ENCODE data around the gene ZNF18. TPM values are rescaled to one million over a fixed set of nuclear protein-coding genes. Genes with fewer than 3 reads are reported as not detected.
A peak's percentile ranks its signal among the peaks of the same experiment; 100 is the strongest.

ZNF18 gene
- total RNA-seq, result 10 to 100 TPM in 1 of 4 donors, 1 to 10 TPM in 3; 4.7 to 10.5 (median 7.5) TPM

GRCh38 chr17:11997147-11997971 lies at the start of gene ZNF18:
ZNF18 (minus strand) TSS chr17:11997475; CDS start chr17:11992829, 4,646 bp downstream.
- H3K4me1 ChIP-seq, result peaks cover 4 to 22% (median 6%) of the 10 kb centered on the region in 3 donors
- no peaks in the 10 kb centered on the region for H3K27me3 ChIP-seq
- TF ChIP-seq, protein P1, sequence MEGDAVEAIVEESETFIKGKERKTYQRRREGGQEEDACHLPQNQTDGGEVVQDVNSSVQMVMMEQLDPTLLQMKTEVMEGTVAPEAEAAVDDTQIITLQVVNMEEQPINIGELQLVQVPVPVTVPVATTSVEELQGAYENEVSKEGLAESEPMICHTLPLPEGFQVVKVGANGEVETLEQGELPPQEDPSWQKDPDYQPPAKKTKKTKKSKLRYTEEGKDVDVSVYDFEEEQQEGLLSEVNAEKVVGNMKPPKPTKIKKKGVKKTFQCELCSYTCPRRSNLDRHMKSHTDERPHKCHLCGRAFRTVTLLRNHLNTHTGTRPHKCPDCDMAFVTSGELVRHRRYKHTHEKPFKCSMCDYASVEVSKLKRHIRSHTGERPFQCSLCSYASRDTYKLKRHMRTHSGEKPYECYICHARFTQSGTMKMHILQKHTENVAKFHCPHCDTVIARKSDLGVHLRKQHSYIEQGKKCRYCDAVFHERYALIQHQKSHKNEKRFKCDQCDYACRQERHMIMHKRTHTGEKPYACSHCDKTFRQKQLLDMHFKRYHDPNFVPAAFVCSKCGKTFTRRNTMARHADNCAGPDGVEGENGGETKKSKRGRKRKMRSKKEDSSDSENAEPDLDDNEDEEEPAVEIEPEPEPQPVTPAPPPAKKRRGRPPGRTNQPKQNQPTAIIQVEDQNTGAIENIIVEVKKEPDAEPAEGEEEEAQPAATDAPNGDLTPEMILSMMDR (IDR thresholded peaks at IDR 0.05), result peak in 1 of 6 experiments; percentile 18
- peak in 3 of 4 donors; percentile 94 to 100 (median 98) for TF ChIP-seq POLR2A (IDR thresholded peaks at IDR 0.05)
- DNase-seq, result peak; percentile 70
- peaks cover 0 to 5% (median 3%) of the 10 kb centered on the region in 3 donors for H3K36me3 ChIP-seq
- peak within 1 kb of the TSS; percentile 81 to 98 (median 96) for H3K4me3 ChIP-seq
- peak within 1 kb of the TSS; percentile 95 to 97 (median 96) for H3K27ac ChIP-seq
- intact Hi-C loops (cut with DNase I), result no loop called here
- 2 to 3% methylated on average over 15 to 23 of the region's 74 CpGs for WGBS, 2 donors
- H3K9me3 ChIP-seq, result no peaks in the 10 kb centered on the region

GRCh38 chr17:12046786-12047185 lies 49.5 kb upstream of the ZNF18 start:
- H3K27ac ChIP-seq, result no peak overlapping the region
- no peak for DNase-seq
- peaks cover 0 to 66% (median 9%) of the 10 kb centered on the region in 3 donors for H3K4me1 ChIP-seq
- H3K36me3 ChIP-seq, result no peaks in the 10 kb centered on the region
- no peak for TF ChIP-seq POLR2A (IDR thresholded peaks at IDR 0.05)
- TF ChIP-seq, protein P1 (IDR thresholded peaks at IDR 0.05), result no peak
- 60 to 64% methylated on average over 2 of the region's 2 CpGs for WGBS, 2 donors
- H3K9me3 ChIP-seq, result no peaks in the 10 kb centered on the region
- intact Hi-C loops (cut with DNase I), result no loop called here
- H3K27me3 ChIP-seq, result no peaks in the 10 kb centered on the region
- no peak overlapping the region for H3K4me3 ChIP-seq

- Histone ChIP-seq H3K4me3 (no peak overlapping the region), H3K27ac (no peak overlapping the region), H3K9me3 (no peaks in the 10 kb centered on the region), H3K4me1 (peaks cover 0 to 68% (median 20%) of the 10 kb centered on the region in 3 donors), H3K27me3 (no peaks in the 10 kb centered on the region), H3K36me3 (no peaks in the 10 kb centered on the region)
- WGBS, 2 donors, result 91 to 92% methylated on average over 6 of the region's 6 CpGs
- no peak for TF ChIP-seq POLR2A (IDR thresholded peaks at IDR 0.05)
- TF ChIP-seq, protein P1 (IDR thresholded peaks at IDR 0.05), result no peak
- no peak for DNase-seq
- intact Hi-C loops (cut with DNase I), result no loop called here
These were observed 46.4 kb upstream of the ZNF18 start for GRCh38 chr17:12043702-12044101.

DNA sequence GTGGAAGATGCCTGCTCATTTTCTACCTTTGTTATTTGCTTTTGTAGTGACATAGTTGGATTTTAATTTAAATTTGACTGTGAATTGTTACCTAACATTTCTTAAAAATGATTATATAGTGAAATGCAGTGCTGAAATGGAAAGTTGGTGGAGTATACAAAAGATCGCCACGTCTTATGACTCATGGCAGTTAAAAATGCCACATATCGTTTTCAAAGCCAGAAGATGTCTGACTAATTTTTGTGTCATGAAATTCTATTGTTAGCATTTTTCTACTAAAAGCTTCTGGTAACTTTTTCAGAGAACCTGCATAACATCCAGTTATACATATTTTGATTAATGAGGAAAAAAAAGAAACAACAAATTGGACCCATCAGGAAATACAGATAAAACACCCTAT lies 44.0 kb upstream of the ZNF18 start:
- TF ChIP-seq POLR2A (IDR thresholded peaks at IDR 0.05), result no peak
- TF ChIP-seq, protein P1 (IDR thresholded peaks at IDR 0.05), result no peak
- Histone ChIP-seq H3K4me3 (no peak overlapping the region), H3K9me3 (no peaks in the 10 kb centered on the region), H3K4me1 (peaks cover 0 to 47% (median 18%) of the 10 kb centered on the region in 3 donors), H3K36me3 (no peaks in the 10 kb centered on the region), H3K27ac (no peak overlapping the region), H3K27me3 (no peaks in the 10 kb centered on the region)
- intact Hi-C loops (cut with DNase I), result no loop called here
- WGBS, 2 donors, result 13 to 17% methylated on average over 3 of the region's 3 CpGs
- no peak for DNase-seq

DNA sequence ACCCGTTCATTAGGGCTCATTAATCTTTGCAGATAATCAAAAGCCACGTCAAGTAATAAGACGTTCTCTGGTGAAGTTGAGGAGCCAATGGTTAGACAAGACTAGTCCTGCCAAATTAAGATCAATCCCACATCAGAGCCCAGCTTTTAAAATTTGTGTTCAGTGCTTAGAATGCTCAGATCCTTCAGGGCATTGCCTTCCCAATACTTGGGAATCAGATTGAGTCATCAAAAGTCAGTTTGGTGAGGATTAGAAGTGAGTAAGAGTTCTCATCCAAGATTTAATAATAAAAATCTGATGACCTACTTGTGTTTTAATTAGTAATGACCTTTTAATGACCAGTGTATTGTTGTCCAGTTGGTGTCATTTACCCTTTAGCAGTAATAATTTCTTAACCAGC lies 43.2 kb upstream of the ZNF18 start:
- Histone ChIP-seq H3K27me3 (no peaks in the 10 kb centered on the region), H3K36me3 (no peaks in the 10 kb centered on the region), H3K27ac (no peak overlapping the region), H3K9me3 (no peaks in the 10 kb centered on the region), H3K4me1 (peaks cover 0 to 39% (median 18%) of the 10 kb centered on the region in 3 donors), H3K4me3 (no peak overlapping the region)
- intact Hi-C loops (cut with DNase I), result no loop called here
- DNase-seq, result no peak
- 27 to 32% methylated on average over 3 of the region's 3 CpGs for WGBS, 2 donors
- no peak for TF ChIP-seq POLR2A (IDR thresholded peaks at IDR 0.05)
- TF ChIP-seq, protein P1 (IDR thresholded peaks at IDR 0.05), result no peak

Measured in esophagus squamous epithelium (tissue), 5 donors.